Ascending aorta (tissue), 2 donors: ENCODE results near the gene LYPD4. TPM values are rescaled to one million over a fixed set of nuclear protein-coding genes. Genes with fewer than 3 reads are reported as not detected.

Experiments
- DNase-seq, 2 donors: peaks; one replicate each; pipeline ENCODE4 v3.0.0-alpha.2; 2019; ENCODE audit warnings: low spot score in 2 of 2
- H3K27ac ChIP-seq, 2 donors: fragments of 200-600 bp; sonication (generic); one replicate each; pipeline ENCODE4 v1.5.1; 2016 to 2017; ENCODE audit warnings: mild to moderate bottlenecking in 1 of 2
- H3K27me3 ChIP-seq: fragments of 200-600 bp; sonication (generic); one replicate; pipeline ENCODE4 v1.5.1; 2017
- H3K36me3 ChIP-seq, 2 donors: fragments of 200-600 bp; sonication (generic); one replicate each; pipeline ENCODE4 v1.5.1; 2016
- H3K4me1 ChIP-seq, 2 donors: fragments of 200-600 bp; sonication (generic); one replicate each; pipeline ENCODE4 v1.5.1; 2016 to 2017; ENCODE audit warnings: mild to moderate bottlenecking in 1 of 2
- H3K4me3 ChIP-seq, 2 donors: fragments of 200-600 bp; sonication (generic); one replicate each; pipeline ENCODE4 v1.5.1; 2016 to 2017; ENCODE audit warnings: mild to moderate bottlenecking in 1 of 2
- H3K9me3 ChIP-seq, 2 donors: fragments of 200-600 bp; sonication (generic); one replicate each; pipeline ENCODE4 v1.5.1; 2016
- CTCF ChIP-seq, 3 experiments: fragments of 200-600 bp in 2 of 3; fragments of 450-650 bp in 1 of 3; sonication (generic) in 2 of 3; IDR thresholded peaks; one replicate each; pipeline ENCODE4 v1.5.1; 2016 to 2019; ENCODE audit warnings: antibody characterized with exemption in 3 of 3, mild to moderate bottlenecking in 1 of 3, moderate library complexity in 1 of 3
- intact Hi-C: fragments of 100-400 bp; cut with DNase I; formaldehyde crosslinking; loops from one replicate; pipeline ENCODE4 v1.15.1; 2023
- total RNA-seq: library from RNA; depleted of rRNA; stranded (reverse); fragments of >200 nt; gene quantifications from one replicate; pipeline ENCODE4 v1.1.0, GENCODE V29; 2016

Gene LYPD4
- total RNA-seq, 1 donor from 2014 or later: not detected

GRCh38 chr19:41845051-41845590 lies 638 bp upstream of the LYPD4 start:
- no peak for DNase-seq
- Histone ChIP-seq H3K36me3 (no peaks in the 10 kb centered on the region), H3K9me3 (no peaks in the 10 kb centered on the region), H3K4me1 (no peaks in the 10 kb centered on the region), H3K27me3 (no peaks in the 10 kb centered on the region), H3K27ac (no peak overlapping the region), H3K4me3 (no peak overlapping the region)
- intact Hi-C loops: no loop called here
- TF ChIP-seq CTCF (IDR thresholded peaks at IDR 0.05): no peak

GRCh38 chr19:41845001-41845050 lies 343 bp upstream of the LYPD4 start, which contains the start of gene DMRTC2:
Gene DMRTC2 (plus strand): TSS chr19:41845042. CDS start chr19:41847429, 2,387 bp downstream.
- no peak for TF ChIP-seq CTCF (IDR thresholded peaks at IDR 0.05)
- Histone ChIP-seq H3K4me1 (no peaks in the 10 kb centered on the region), H3K9me3 (no peaks in the 10 kb centered on the region), H3K36me3 (no peaks in the 10 kb centered on the region), H3K27me3 (no peaks in the 10 kb centered on the region), H3K4me3 (no peak within 1 kb of the TSS), H3K27ac (no peak within 1 kb of the TSS)
- no peak for DNase-seq
- intact Hi-C loops: no loop called here

GRCh38 chr19:41843371-41843770 lies 1.1 kb downstream of the LYPD4 start:
- Histone ChIP-seq H3K36me3 (no peaks in the 10 kb centered on the region), H3K4me3 (no peak overlapping the region), H3K27ac (no peak overlapping the region), H3K27me3 (no peaks in the 10 kb centered on the region), H3K9me3 (no peaks in the 10 kb centered on the region), H3K4me1 (no peaks in the 10 kb centered on the region)
- TF ChIP-seq CTCF (IDR thresholded peaks at IDR 0.05): no peak
- intact Hi-C loops: no loop called here
- no peak for DNase-seq

- Histone ChIP-seq H3K27ac (no peak overlapping the region), H3K4me1 (no peaks in the 10 kb centered on the region), H3K9me3 (no peaks in the 10 kb centered on the region), H3K4me3 (no peak overlapping the region), H3K27me3 (no peaks in the 10 kb centered on the region), H3K36me3 (no peaks in the 10 kb centered on the region)
- no peak for TF ChIP-seq CTCF (IDR thresholded peaks at IDR 0.05)
- no peak for DNase-seq
- intact Hi-C loops: no loop called here
These were observed 5.3 kb downstream of the LYPD4 start for GRCh38 chr19:41839211-41839610.

GRCh38 chr19:41837981-41838708 lies 6.3 kb downstream of the LYPD4 start:
- H3K27me3 ChIP-seq: no peaks in the 10 kb centered on the region
- no peaks in the 10 kb centered on the region for H3K9me3 ChIP-seq
- intact Hi-C loops: no loop called here
- no peak for DNase-seq
- no peak for TF ChIP-seq CTCF (IDR thresholded peaks at IDR 0.05)
- H3K4me3 ChIP-seq: no peak overlapping the region
- no peaks in the 10 kb centered on the region for H3K4me1 ChIP-seq
- H3K36me3 ChIP-seq: no peaks in the 10 kb centered on the region
- no peak overlapping the region for H3K27ac ChIP-seq
